HG02571 (cell line): ENCODE results near the gene FITM1.

Experiments used
- ATAC-seq: cut with Tn5 transposase; IDR thresholded peaks from one replicate; pipeline ENCODE4 v1.9.1; 2021; ENCODE audit warnings: mild to moderate bottlenecking, moderate library complexity; ENCODE audit not compliant: unreplicated experiment

The FITM1 gene

GRCh38 chr14:24159777-24160498, 29.5 kb downstream of the FITM1 start:
- no peak for ATAC-seq

- no peak for ATAC-seq
These were observed 30.0 kb downstream of the FITM1 start for GRCh38 chr14:24160499-24160849.

- peak; percentile 70 for ATAC-seq
These were observed 30.7 kb downstream of the FITM1 start, which contains the start of gene IRF9 for GRCh38 chr14:24160850-24161804. Gene IRF9, plus strand, starts transcription at chr14:24161265. Its CDS starts 880 bp downstream, at chr14:24162145.

- no peak for ATAC-seq
These were observed 31.6 kb downstream of the FITM1 start for GRCh38 chr14:24162093-24162492.

GRCh38 chr14:24164518-24164991, 34.1 kb downstream of the FITM1 start:
- no peak for ATAC-seq

- ATAC-seq: no peak
These were observed 35.3 kb downstream of the FITM1 start for GRCh38 chr14:24165785-24166184.

GRCh38 chr14:24167469-24168114, 37.1 kb downstream of the FITM1 start:
- no peak for ATAC-seq

GRCh38 chr14:24171422-24172260, 41.2 kb downstream of the FITM1 start, which contains the start of gene REC8:
Gene REC8, plus strand, starts transcription at chr14:24172080. Its CDS starts 473 bp downstream, at chr14:24172553.
- ATAC-seq: peak; percentile 64

GRCh38 chr14:24172261-24172860, 41.9 kb downstream of the FITM1 start:
- no peak for ATAC-seq

GRCh38 chr14:24172871-24173281, 42.4 kb downstream of the FITM1 start:
- no peak for ATAC-seq

GRCh38 chr14:24176599-24176998, 46.1 kb downstream of the FITM1 start:
- ATAC-seq: no peak

GRCh38 chr14:24177041-24177825, 46.8 kb downstream of the FITM1 start:
- no peak for ATAC-seq

GRCh38 chr14:24177891-24178290, 47.4 kb downstream of the FITM1 start:
- no peak for ATAC-seq

- ATAC-seq: no peak
These were observed 48.1 kb downstream of the FITM1 start for GRCh38 chr14:24178399-24179178.

GRCh38 chr14:24179294-24179960, 49.0 kb downstream of the FITM1 start:
- ATAC-seq: no peak

GRCh38 chr14:24179961-24180796, 49.7 kb downstream of the FITM1 start:
- no peak for ATAC-seq
